GM12892 (cell line): ENCODE measurements around the gene KLHL13.

ENCODE experiments used
- POLR2AphosphoS5 ChIP-seq: IDR thresholded peaks from 2 replicates; pipeline ENCODE4 v1.6.1; 2011; ENCODE audit warnings: low read depth, low read length, control low read depth
- TAF1 ChIP-seq: IDR thresholded peaks from 2 replicates; pipeline ENCODE4 v1.6.1; 2011; ENCODE audit warnings: low read depth, mild to moderate bottlenecking, control low read depth, low read length, borderline replicate concordance

- TF ChIP-seq TAF1 (no peak), POLR2AphosphoS5 (no peak)
Measured at GRCh38 chrX:118000518-118000917, 116.1 kb downstream of the KLHL13 start.
